ENCODE measurements around the gene TRIP12. TPM values are rescaled to one million over a fixed set of nuclear protein-coding genes. Genes with fewer than 3 reads are reported as not detected.
"Not testable (repeated sequence)": the region's sequence is repeated elsewhere in the genome, so short reads cannot be mapped to it uniquely, and the experiment has no call there.

TRIP12 gene
- total RNA-seq, 2 experiments from 2014 or later: 224 to 229 TPM

DNA sequence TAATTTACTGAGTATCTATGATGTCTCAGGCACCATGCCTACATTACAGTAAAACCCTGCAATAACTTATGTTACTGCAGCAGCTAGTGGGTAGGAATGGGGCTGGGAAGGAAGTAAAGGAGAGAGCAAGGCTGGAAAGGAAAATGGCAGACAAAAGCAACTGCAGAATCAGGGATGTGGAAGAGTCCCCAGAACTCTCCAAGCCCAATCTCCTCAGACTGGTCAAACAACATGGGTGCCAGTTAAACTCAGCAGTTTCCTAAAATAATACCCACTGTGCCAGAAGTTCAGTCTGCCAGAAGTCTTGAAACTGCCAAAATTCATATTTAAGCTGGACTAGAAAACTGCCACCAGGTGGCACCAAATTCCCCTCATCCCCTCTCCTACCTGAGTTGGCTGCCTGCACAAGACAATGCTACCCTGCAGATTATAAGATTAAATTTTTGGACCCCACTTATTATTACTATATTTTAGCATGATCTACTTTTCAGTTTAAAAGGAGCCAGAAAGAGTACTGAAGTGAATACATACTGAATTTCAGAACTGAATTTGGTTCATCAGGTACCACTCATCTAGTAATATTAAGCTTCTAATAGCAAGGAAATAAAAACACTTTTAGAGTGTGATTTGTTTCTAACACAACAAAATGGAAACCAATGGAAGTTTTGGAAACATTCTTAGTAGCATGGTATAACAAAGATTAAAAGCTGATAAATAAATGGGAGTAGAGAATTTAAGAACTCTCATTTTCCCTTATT, 120.6 kb downstream of the TRIP12 start:
- peaks cover 59% of the 10 kb centered on the region for H3K36me3 Mint-ChIP-seq (ENCODE audit: low read depth)
- no peaks in the 10 kb centered on the region for H3K4me1 Mint-ChIP-seq
- peak; percentile 73 for DNase-seq
- ChIA-PET POLR2A (interaction anchor here (1.0 to 1.3 kb wide), 3 partner anchors 51 to 120 kb away, joined by 4 read pairs; no protein-coding TSS in a partner anchor), CTCF (interaction anchor here (0.7 to 4.9 kb wide), 23 partner anchors 13 to 359 kb away, joined by 3 to 53 read pairs (median 5); partner anchors contain the start of genes FBXO36 and TRIP12)
- no peaks in the 10 kb centered on the region for H3K9me3 Mint-ChIP-seq
- H3K27ac Mint-ChIP-seq: no peak overlapping the region
- no peaks in the 10 kb centered on the region for H3K27me3 Mint-ChIP-seq
- no peak overlapping the region for H3K4me3 Mint-ChIP-seq

DNA sequence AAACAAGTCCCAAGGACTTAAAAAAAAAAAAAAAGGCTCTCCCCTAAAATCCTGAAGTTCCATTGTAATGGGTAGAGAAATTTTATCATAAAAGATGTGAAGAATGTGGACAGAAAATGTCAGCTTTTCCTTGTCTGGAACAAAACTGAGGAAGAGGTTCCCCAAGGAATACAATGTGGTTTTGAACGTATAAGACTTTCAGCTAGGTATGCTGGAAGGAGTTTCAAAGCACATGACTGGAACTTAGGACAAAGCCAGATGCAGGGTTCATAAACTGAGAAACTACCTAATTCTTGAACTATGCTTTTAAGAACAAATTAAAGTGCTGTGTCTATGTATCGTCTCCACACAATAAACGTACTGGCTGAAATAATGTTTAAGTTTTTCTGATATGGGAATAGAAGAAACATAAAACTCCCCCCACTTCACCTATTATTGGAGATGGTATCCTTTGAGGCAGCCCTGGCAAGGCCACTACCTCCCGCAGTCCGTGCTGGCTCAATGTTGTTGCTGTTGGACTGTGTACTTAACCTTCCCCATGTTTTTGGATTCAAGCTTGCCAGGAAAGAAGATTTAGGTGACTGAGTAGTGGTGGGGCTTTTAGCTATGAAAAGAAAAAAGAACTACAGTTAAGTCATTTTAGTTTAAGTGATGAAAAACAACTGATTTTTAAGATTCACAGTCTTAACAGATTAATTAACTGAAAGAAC, 123.2 kb downstream of the TRIP12 start:
- Mint-ChIP-seq H3K27me3 (no peaks in the 10 kb centered on the region), H3K4me1 (no peaks in the 10 kb centered on the region), H3K36me3 (ENCODE audit: low read depth) (peaks cover 60% of the 10 kb centered on the region), H3K9me3 (no peaks in the 10 kb centered on the region), H3K4me3 (no peak overlapping the region), H3K27ac (no peak overlapping the region)
- ChIA-PET POLR2A (interaction anchor here (1.5 kb wide), 1 partner anchor 119 kb away, joined by 3 read pairs; no protein-coding TSS in a partner anchor), CTCF (interaction anchor here (0.7 to 2.4 kb wide), 4 partner anchors 18 to 91 kb away, joined by 3 to 12 read pairs (median 4); no protein-coding TSS in a partner anchor)
- no peak for DNase-seq

DNA sequence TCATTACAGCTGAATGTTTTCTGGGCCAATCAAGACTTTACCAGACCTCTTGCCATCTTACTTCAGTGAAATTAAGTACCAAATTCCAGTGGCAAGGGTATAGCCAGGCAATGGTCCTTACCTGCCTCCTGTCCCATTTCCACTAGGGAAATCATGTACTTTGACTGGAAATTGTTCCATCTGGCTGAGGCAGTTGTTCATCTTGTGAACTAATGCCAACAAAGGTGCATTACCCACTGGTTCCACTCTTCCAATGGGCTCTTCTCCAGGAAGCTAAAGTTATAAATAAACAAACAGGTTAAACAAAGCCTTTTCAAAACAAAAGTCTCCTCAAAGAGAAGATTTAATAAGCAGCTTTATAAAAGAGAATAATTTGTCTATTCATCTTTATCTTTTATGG, 126.8 kb downstream of the TRIP12 start:
- POLR2A ChIA-PET: no interaction called here
- no peak overlapping the region for H3K4me3 Mint-ChIP-seq
- H3K27ac Mint-ChIP-seq: no peak overlapping the region
- peaks cover 12% of the 10 kb centered on the region for H3K4me1 Mint-ChIP-seq
- H3K27me3 Mint-ChIP-seq: no peaks in the 10 kb centered on the region
- H3K9me3 Mint-ChIP-seq: no peaks in the 10 kb centered on the region
- CTCF ChIA-PET: interaction anchor here (2.0 kb wide), 1 partner anchor 8 kb away, joined by 4 read pairs; no protein-coding TSS in a partner anchor
- no peak for DNase-seq
- peaks cover 66% of the 10 kb centered on the region for H3K36me3 Mint-ChIP-seq (ENCODE audit: low read depth)

DNA sequence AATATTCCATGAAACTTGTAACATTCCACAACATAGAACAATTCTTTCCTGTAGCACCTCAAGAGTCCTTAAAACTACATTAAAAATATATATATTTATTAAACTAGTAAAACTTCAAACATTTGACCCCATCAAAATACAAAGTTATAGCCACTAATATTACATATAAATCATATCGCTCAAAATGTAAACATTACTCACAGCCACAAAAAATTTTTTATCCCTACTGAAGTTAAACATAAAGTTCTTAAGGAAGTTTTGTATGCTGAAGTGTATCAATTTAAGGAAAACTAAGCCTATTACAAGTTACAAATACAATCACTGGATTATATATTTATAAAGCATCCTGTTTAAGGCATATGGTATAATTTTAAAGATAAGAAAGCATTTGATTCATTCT, 127.2 kb downstream of the TRIP12 start:
- H3K4me3 Mint-ChIP-seq: no peak overlapping the region
- no peaks in the 10 kb centered on the region for H3K27me3 Mint-ChIP-seq
- ChIA-PET CTCF (interaction anchor here (2.0 kb wide), 1 partner anchor 8 kb away, joined by 4 read pairs; no protein-coding TSS in a partner anchor), POLR2A (no interaction called here)
- H3K27ac Mint-ChIP-seq: no peak overlapping the region
- DNase-seq: no peak
- peaks cover 70% of the 10 kb centered on the region for H3K36me3 Mint-ChIP-seq (ENCODE audit: low read depth)
- H3K4me1 Mint-ChIP-seq: peaks cover 12% of the 10 kb centered on the region
- no peaks in the 10 kb centered on the region for H3K9me3 Mint-ChIP-seq

DNA sequence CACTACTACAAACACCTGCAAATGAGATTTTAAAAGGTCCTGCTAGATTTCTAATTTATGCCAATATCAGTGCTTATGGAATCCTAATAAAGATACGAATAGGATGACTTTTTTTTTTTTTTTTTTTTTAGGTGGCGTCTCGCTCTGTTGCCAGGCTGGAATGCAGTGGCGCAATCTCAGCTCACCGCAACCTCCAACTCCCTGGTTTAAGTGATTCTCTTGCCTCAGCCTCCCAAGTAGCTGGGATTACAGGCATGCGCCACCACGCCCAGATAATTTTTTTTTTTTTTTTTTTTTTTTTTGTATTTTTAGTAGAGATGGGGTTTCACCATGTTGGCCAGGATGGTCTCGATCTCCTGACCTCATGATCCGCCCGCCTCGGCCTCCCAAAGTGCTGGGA, 135.5 kb downstream of the TRIP12 start:
- CTCF ChIA-PET, POLR2A ChIA-PET, DNase-seq, H3K9me3 Mint-ChIP-seq, H3K4me3 Mint-ChIP-seq, H3K27me3 Mint-ChIP-seq, H3K27ac Mint-ChIP-seq: not testable (repeated sequence)
- Mint-ChIP-seq H3K4me1 (peaks cover 12% of the 10 kb centered on the region), H3K36me3 (ENCODE audit: low read depth) (peaks cover 69% of the 10 kb centered on the region)

DNA sequence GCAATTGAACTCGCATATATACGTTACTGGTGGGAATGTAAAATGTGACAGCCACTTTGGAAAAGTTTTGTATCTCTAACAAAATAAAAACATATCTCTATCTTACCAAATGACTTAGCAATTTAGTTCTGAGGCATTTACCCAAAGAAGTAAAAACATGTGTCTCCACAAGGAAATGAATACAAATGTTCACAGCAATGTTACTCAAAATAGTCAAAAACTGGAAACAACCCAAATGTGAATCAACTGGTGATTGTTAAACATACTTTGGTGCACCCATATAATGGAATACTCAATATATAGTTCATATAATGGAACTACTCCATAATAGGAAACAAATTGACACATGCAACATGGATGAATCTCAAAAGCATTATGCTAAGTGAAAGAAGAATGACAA, 137.0 kb downstream of the TRIP12 start:
- ChIA-PET POLR2A (no interaction called here), CTCF (no interaction called here)
- peaks cover 13% of the 10 kb centered on the region for H3K4me1 Mint-ChIP-seq
- H3K4me3 Mint-ChIP-seq: no peak overlapping the region
- H3K27ac Mint-ChIP-seq: no peak overlapping the region
- H3K36me3 Mint-ChIP-seq (ENCODE audit: low read depth): peaks cover 66% of the 10 kb centered on the region
- H3K27me3 Mint-ChIP-seq: no peaks in the 10 kb centered on the region
- no peak for DNase-seq
- no peaks in the 10 kb centered on the region for H3K9me3 Mint-ChIP-seq

DNA sequence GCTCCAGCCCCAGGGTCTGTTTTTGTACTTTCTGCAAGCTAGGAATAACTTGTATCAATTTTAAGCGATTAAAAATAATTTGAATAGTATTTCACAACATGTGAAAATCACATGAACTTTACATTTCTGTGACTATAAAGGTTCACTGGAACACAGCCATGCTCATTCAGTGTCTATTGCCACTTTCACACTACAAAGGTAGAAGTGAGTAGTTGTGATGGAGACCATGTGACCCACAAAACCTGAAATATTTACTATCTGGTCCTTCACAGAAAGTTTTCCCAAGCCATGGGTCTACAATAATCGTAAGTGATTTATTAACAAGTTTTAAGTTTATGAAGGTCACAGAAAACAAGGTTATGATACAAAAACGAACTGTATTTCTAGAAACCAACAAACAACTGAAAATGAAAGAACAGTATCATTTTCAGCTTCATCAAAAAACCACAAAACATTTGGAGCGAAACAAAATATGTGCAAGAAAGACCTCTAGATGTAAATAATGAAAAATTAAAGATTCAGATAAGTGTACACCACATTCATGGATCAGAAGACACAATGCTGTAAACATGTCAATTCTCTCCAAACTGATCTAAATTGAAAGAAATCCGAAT, 138.6 kb downstream of the TRIP12 start:
- DNase-seq: no peak
- peaks cover 67% of the 10 kb centered on the region for H3K36me3 Mint-ChIP-seq (ENCODE audit: low read depth)
- CTCF ChIA-PET: interaction anchor here (1.1 to 2.2 kb wide), 3 partner anchors 11 to 52 kb away, joined by 3 to 6 read pairs (median 4); no protein-coding TSS in a partner anchor
- peaks cover 13% of the 10 kb centered on the region for H3K4me1 Mint-ChIP-seq
- POLR2A ChIA-PET: no interaction called here
- no peak overlapping the region for H3K27ac Mint-ChIP-seq
- no peaks in the 10 kb centered on the region for H3K27me3 Mint-ChIP-seq
- no peaks in the 10 kb centered on the region for H3K9me3 Mint-ChIP-seq
- no peak overlapping the region for H3K4me3 Mint-ChIP-seq

DNA sequence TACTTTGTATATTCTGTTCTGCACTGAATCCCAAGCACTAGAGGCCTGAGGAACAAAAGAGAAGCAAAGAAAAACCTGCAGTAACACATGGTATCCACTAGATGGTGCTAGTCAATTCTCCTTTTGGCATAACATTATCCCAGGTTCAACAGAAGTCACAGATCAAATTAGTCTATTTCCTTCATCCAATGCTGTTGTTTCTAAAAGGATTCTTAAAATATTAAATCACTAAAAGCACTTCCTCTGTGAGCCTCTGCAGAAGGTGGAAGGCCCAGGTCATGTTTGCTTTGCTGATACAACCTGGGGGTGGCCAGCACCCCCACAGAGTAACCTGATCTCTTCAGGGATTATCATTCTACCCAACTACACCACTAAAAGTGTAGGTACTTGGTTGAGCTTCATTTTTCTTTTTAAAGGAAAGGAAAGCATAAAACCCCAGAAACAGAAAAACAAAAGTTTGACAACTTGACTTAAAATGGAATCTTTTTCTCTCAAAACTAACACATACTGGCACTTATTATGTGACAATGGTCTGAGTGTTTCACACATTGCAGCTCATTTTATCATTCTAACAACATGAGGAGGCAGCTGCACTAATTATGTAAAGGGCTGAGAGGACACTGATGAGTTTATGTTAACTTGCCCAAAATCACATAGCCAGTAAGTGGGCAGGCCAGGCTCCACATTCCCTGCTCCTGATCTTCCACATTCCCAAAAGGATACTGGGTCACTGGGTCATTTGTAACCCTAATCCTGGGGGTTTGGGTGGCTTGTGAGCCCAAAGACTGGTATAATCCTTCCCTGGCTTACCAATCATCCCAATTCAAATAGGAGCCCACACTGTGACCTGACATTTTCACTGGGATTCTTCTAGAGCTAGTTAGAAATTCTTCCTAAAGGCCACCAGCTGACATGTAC, 140.7 kb downstream of the TRIP12 start:
- POLR2A ChIA-PET: interaction anchor here (0.6 kb wide), 1 partner anchor 1470 kb away, joined by 3 read pairs; no protein-coding TSS in a partner anchor
- no peaks in the 10 kb centered on the region for H3K27me3 Mint-ChIP-seq
- peaks cover 19% of the 10 kb centered on the region for H3K4me1 Mint-ChIP-seq
- H3K9me3 Mint-ChIP-seq: no peaks in the 10 kb centered on the region
- H3K27ac Mint-ChIP-seq: no peak overlapping the region
- peaks cover 76% of the 10 kb centered on the region for H3K36me3 Mint-ChIP-seq (ENCODE audit: low read depth)
- H3K4me3 Mint-ChIP-seq: no peak overlapping the region
- CTCF ChIA-PET: interaction anchor here (0.5 to 3.6 kb wide), 22 partner anchors 11 to 930 kb away, joined by 3 to 12 read pairs (median 4); no protein-coding TSS in a partner anchor
- no peak for DNase-seq

DNA sequence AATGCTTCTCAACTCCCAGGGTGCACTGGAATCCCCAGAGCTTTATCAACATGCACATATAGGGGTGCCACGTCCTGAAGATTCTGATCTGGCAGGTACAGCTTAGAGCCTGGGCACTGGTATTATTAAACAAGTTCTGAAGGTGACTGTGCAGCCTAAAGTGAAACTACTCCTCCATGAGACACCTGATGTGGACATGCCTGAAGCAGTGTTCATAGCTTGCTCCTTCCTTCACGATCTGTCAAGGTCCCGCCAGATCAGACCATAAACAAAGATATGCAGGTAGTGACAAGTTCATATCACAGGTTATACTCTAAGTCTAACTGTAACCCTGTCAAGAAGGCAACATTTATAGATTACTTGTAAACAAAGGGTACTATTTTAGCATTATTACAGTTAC, 142.2 kb downstream of the TRIP12 start:
- no peaks in the 10 kb centered on the region for H3K9me3 Mint-ChIP-seq
- H3K27me3 Mint-ChIP-seq: no peaks in the 10 kb centered on the region
- DNase-seq: no peak
- CTCF ChIA-PET: interaction anchor here (1.0 to 3.6 kb wide), 8 partner anchors 13 to 380 kb away, joined by 3 to 12 read pairs (median 6); no protein-coding TSS in a partner anchor
- no peak overlapping the region for H3K4me3 Mint-ChIP-seq
- no peak overlapping the region for H3K27ac Mint-ChIP-seq
- POLR2A ChIA-PET: no interaction called here
- H3K36me3 Mint-ChIP-seq (ENCODE audit: low read depth): peaks cover 68% of the 10 kb centered on the region
- peaks cover 26% of the 10 kb centered on the region for H3K4me1 Mint-ChIP-seq

DNA sequence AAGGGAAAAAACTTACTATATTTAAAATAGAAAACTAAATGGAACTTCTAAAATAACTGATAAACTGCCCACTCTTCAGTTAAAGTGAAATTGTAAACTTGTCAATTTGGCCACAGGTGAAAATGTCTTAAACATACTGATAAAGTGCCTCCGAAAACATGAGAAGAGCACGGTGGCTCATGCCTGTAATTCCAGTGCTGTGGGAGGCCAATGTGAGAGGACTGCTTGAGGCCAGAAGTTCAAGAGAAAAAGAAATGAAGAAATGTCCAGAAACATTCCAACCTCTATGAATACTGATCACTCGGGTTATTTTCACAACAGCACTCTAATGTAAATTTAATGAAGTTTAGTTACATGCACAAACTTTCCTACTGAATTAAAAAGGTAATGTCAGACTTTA, 144.1 kb downstream of the TRIP12 start:
- Mint-ChIP-seq H3K4me3 (no peak overlapping the region), H3K27ac (no peak overlapping the region), H3K9me3 (no peaks in the 10 kb centered on the region), H3K27me3 (no peaks in the 10 kb centered on the region), H3K4me1 (peaks cover 19% of the 10 kb centered on the region), H3K36me3 (ENCODE audit: low read depth) (peaks cover 76% of the 10 kb centered on the region)
- DNase-seq: no peak
- ChIA-PET POLR2A (no interaction called here), CTCF (no interaction called here)

DNA sequence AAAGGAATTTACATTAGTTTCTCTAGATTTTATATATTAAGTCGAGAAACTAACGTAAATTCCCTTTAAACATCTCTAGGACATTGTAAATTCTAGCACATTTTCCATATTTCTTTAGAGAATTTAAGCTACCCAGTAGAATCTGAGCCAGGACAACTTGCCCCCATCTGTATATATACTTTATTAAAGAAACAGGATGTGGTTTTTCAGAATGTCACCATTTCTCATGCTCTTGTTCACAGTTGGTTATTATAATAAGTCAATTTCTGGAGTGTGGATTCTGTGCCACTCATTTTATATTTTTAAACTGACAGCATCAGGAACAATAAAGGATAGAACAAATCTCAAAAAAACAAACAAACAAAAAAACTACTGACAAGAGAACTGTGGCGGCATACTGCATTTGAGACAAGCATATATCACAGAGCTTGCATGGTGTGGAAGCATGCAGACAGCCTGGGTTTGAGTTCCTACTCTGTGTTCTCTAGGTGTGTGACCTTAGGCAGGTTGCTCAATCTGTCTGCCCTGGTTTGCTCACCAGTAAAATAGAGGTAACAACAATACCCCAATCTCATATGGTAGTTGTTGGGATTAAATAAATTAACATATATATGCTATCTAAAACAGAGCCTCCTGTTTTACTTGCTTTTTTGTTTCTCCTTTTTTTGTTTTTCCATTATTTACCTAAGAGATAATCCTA, 146.0 kb downstream of the TRIP12 start:
- CTCF ChIA-PET: no interaction called here
- H3K27ac Mint-ChIP-seq: peak overlapping the region; percentile 7

DNA sequence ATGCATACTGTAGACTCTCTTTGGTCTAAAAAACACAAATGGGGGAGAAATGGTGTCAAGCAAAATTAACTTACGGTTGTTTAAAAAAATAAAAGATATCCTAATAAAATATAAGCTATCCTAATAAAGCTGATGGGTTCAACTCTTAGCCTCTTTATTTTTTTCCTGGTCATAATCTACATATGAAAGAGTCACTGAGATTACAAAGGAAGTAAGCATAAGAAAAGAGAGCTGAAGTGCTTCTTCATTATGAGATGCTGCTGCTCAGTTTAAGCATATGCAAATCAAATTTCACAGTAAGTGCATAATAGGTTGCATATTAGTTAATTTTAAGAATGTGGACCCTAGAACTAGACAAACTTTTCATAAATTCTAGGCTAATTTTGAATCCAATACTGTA, 147.6 kb downstream of the TRIP12 start:
- Mint-ChIP-seq H3K27me3 (no peaks in the 10 kb centered on the region), H3K4me3 (no peak overlapping the region), H3K9me3 (no peaks in the 10 kb centered on the region), H3K4me1 (peaks cover 13% of the 10 kb centered on the region), H3K27ac (no peak overlapping the region), H3K36me3 (ENCODE audit: low read depth) (peaks cover 68% of the 10 kb centered on the region)
- CTCF ChIA-PET: interaction anchor here (1.0 kb wide), 1 partner anchor 27 kb away, joined by 3 read pairs; no protein-coding TSS in a partner anchor
- no peak for DNase-seq
- POLR2A ChIA-PET: no interaction called here

More for the DNA sequence above, 146.0 kb downstream of the TRIP12 start:
- POLR2A ChIA-PET: no interaction called here
- no peak for DNase-seq
- Mint-ChIP-seq H3K36me3 (ENCODE audit: low read depth) (peaks cover 74% of the 10 kb centered on the region), H3K9me3 (no peaks in the 10 kb centered on the region), H3K4me1 (peaks cover 18% of the 10 kb centered on the region), H3K27me3 (no peaks in the 10 kb centered on the region), H3K4me3 (no peak overlapping the region)

Data from activated CD4-positive, alpha-beta memory T cell treated with anti-CD3 and anti-CD28 coated beads, Interleukin-2, amount 10 ng/mL, durations not matched to agents 7 days and 5 days (primary cell).